ENCODE data around the gene ARPC1B. TPM values are rescaled to one million over a fixed set of nuclear protein-coding genes. Genes with fewer than 3 reads are reported as not detected.

Gene ARPC1B
- total and polyA plus RNA-seq, 2 of the 8 experiments (the other 6 are each of a cell fraction or from before 2014, with no cell fraction given), result 64.5 to 115 TPM

- TF ChIP-seq, protein P1, sequence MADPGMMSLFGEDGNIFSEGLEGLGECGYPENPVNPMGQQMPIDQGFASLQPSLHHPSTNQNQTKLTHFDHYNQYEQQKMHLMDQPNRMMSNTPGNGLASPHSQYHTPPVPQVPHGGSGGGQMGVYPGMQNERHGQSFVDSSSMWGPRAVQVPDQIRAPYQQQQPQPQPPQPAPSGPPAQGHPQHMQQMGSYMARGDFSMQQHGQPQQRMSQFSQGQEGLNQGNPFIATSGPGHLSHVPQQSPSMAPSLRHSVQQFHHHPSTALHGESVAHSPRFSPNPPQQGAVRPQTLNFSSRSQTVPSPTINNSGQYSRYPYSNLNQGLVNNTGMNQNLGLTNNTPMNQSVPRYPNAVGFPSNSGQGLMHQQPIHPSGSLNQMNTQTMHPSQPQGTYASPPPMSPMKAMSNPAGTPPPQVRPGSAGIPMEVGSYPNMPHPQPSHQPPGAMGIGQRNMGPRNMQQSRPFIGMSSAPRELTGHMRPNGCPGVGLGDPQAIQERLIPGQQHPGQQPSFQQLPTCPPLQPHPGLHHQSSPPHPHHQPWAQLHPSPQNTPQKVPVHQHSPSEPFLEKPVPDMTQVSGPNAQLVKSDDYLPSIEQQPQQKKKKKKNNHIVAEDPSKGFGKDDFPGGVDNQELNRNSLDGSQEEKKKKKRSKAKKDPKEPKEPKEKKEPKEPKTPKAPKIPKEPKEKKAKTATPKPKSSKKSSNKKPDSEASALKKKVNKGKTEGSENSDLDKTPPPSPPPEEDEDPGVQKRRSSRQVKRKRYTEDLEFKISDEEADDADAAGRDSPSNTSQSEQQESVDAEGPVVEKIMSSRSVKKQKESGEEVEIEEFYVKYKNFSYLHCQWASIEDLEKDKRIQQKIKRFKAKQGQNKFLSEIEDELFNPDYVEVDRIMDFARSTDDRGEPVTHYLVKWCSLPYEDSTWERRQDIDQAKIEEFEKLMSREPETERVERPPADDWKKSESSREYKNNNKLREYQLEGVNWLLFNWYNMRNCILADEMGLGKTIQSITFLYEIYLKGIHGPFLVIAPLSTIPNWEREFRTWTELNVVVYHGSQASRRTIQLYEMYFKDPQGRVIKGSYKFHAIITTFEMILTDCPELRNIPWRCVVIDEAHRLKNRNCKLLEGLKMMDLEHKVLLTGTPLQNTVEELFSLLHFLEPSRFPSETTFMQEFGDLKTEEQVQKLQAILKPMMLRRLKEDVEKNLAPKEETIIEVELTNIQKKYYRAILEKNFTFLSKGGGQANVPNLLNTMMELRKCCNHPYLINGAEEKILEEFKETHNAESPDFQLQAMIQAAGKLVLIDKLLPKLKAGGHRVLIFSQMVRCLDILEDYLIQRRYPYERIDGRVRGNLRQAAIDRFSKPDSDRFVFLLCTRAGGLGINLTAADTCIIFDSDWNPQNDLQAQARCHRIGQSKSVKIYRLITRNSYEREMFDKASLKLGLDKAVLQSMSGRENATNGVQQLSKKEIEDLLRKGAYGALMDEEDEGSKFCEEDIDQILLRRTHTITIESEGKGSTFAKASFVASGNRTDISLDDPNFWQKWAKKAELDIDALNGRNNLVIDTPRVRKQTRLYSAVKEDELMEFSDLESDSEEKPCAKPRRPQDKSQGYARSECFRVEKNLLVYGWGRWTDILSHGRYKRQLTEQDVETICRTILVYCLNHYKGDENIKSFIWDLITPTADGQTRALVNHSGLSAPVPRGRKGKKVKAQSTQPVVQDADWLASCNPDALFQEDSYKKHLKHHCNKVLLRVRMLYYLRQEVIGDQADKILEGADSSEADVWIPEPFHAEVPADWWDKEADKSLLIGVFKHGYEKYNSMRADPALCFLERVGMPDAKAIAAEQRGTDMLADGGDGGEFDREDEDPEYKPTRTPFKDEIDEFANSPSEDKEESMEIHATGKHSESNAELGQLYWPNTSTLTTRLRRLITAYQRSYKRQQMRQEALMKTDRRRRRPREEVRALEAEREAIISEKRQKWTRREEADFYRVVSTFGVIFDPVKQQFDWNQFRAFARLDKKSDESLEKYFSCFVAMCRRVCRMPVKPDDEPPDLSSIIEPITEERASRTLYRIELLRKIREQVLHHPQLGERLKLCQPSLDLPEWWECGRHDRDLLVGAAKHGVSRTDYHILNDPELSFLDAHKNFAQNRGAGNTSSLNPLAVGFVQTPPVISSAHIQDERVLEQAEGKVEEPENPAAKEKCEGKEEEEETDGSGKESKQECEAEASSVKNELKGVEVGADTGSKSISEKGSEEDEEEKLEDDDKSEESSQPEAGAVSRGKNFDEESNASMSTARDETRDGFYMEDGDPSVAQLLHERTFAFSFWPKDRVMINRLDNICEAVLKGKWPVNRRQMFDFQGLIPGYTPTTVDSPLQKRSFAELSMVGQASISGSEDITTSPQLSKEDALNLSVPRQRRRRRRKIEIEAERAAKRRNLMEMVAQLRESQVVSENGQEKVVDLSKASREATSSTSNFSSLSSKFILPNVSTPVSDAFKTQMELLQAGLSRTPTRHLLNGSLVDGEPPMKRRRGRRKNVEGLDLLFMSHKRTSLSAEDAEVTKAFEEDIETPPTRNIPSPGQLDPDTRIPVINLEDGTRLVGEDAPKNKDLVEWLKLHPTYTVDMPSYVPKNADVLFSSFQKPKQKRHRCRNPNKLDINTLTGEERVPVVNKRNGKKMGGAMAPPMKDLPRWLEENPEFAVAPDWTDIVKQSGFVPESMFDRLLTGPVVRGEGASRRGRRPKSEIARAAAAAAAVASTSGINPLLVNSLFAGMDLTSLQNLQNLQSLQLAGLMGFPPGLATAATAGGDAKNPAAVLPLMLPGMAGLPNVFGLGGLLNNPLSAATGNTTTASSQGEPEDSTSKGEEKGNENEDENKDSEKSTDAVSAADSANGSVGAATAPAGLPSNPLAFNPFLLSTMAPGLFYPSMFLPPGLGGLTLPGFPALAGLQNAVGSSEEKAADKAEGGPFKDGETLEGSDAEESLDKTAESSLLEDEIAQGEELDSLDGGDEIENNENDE (IDR thresholded peaks at IDR 0.05; ENCODE audit: insufficient replicate concordance, low read length), result no peak
- TF ChIP-seq CHD2 (IDR thresholded peaks at IDR 0.05; ENCODE audit: low read length), result no peak
- TF ChIP-seq CEBPB (IDR thresholded peaks at IDR 0.05; ENCODE audit: low read depth, low read length), result no peak
- TF ChIP-seq ASH2L (IDR thresholded peaks at IDR 0.05; ENCODE audit: low read length), result no peak
- no peak for TF ChIP-seq TEAD4 (IDR thresholded peaks at IDR 0.05; ENCODE audit: low read depth, low read length)
- TF ChIP-seq KDM5A (IDR thresholded peaks at IDR 0.05; ENCODE audit: low read length), result no peak
- TF ChIP-seq HDAC2 (IDR thresholded peaks at IDR 0.05; ENCODE audit: borderline replicate concordance in 1 of 2, low read depth in 2 of 2, low read length in 2 of 2), result no peak
Measured at GRCh38 chr7:99404235-99404976, 29.9 kb downstream of the ARPC1B start (continued).

All from H1 (cell line).